Progenitor cell of endocrine pancreas (in vitro differentiated cells): ENCODE data around the gene CDK5. TPM values are rescaled to one million over a fixed set of nuclear protein-coding genes. Genes with fewer than 3 reads are reported as not detected.

ENCODE experiments used
- DNase-seq: peaks from one replicate; pipeline ENCODE4 v3.0.0; 2021; ENCODE audit warnings: low spot score; ENCODE audit not compliant: unreplicated experiment
- H3K27ac Mint-ChIP-seq: 2 replicates; pipeline ENCODE4 v1.8.0; 2021; ENCODE audit warnings: mild to moderate bottlenecking, moderate library complexity, mixed read lengths
- H3K27me3 Mint-ChIP-seq: 2 replicates; pipeline ENCODE4 v1.8.0; 2021; ENCODE audit warnings: mixed read lengths
- H3K36me3 Mint-ChIP-seq: 2 replicates; pipeline ENCODE4 v1.8.0; 2022; ENCODE audit warnings: mixed read lengths; ENCODE audit not compliant: insufficient read depth
- H3K4me1 Mint-ChIP-seq: 2 replicates; pipeline ENCODE4 v1.8.0; 2021; ENCODE audit warnings: low read depth, mixed read lengths
- H3K4me3 Mint-ChIP-seq: 2 replicates; pipeline ENCODE4 v1.8.0; 2021; ENCODE audit warnings: low read depth, mild to moderate bottlenecking, moderate library complexity, mixed read lengths
- H3K9me3 Mint-ChIP-seq: 2 replicates; pipeline ENCODE4 v1.8.0; 2021; ENCODE audit warnings: low read depth, mixed read lengths
- CTCF ChIP-seq: fragments of 200-600 bp; sonication (generic); IDR thresholded peaks from one replicate; pipeline ENCODE4 v1.5.0; 2021; ENCODE audit warnings: antibody characterized with exemption, mild to moderate bottlenecking; ENCODE audit not compliant: unreplicated experiment
- total RNA-seq: library from RNA; stranded (reverse); gene quantifications from 2 replicates; pipeline ENCODE4 v1.2.1, GENCODE V29; 2021

The CDK5 gene
- total RNA-seq, 1 donor from 2014 or later, result 24.9 TPM

GRCh38 chr7:151075662-151075971 is 17.9 kb upstream of the CDK5 start:
- TF ChIP-seq CTCF, result no peak
- Mint-ChIP-seq H3K4me3 (no peak overlapping the region), H3K27ac (no peak overlapping the region)

GRCh38 chr7:151074817-151075661 is 17.3 kb upstream of the CDK5 start:
- TF ChIP-seq CTCF, result no peak
- H3K4me3 Mint-ChIP-seq, result no peak overlapping the region
- H3K9me3 Mint-ChIP-seq, result no peaks in the 10 kb centered on the region
- no peak overlapping the region for H3K27ac Mint-ChIP-seq
- H3K27me3 Mint-ChIP-seq, result no peaks in the 10 kb centered on the region
- H3K4me1 Mint-ChIP-seq, result peaks cover 5% of the 10 kb centered on the region
- no peak for DNase-seq
- H3K36me3 Mint-ChIP-seq, result peaks cover 11% of the 10 kb centered on the region

More at GRCh38 chr7:151075662-151075971, 17.9 kb upstream of the CDK5 start:
- peaks cover 11% of the 10 kb centered on the region for H3K36me3 Mint-ChIP-seq
- H3K27me3 Mint-ChIP-seq, result no peaks in the 10 kb centered on the region
- DNase-seq, result no peak
- no peaks in the 10 kb centered on the region for H3K9me3 Mint-ChIP-seq
- peaks cover 5% of the 10 kb centered on the region for H3K4me1 Mint-ChIP-seq

GRCh38 chr7:151073990-151074389 is 16.3 kb upstream of the CDK5 start:
- no peak for TF ChIP-seq CTCF
- Mint-ChIP-seq H3K27ac (no peak overlapping the region), H3K27me3 (no peaks in the 10 kb centered on the region), H3K4me3 (no peak overlapping the region), H3K4me1 (peaks cover under 1% of the 10 kb centered on the region), H3K9me3 (no peaks in the 10 kb centered on the region), H3K36me3 (peaks cover 14% of the 10 kb centered on the region)
- no peak for DNase-seq

GRCh38 chr7:151071032-151071866 is 13.6 kb upstream of the CDK5 start:
- no peak for DNase-seq
- no peaks in the 10 kb centered on the region for H3K9me3 Mint-ChIP-seq
- H3K36me3 Mint-ChIP-seq, result peaks cover 18% of the 10 kb centered on the region
- H3K27me3 Mint-ChIP-seq, result no peaks in the 10 kb centered on the region
- H3K4me3 Mint-ChIP-seq, result no peak overlapping the region
- TF ChIP-seq CTCF, result no peak
- H3K27ac Mint-ChIP-seq, result no peak overlapping the region
- no peaks in the 10 kb centered on the region for H3K4me1 Mint-ChIP-seq

GRCh38 chr7:151070574-151070960 is 12.9 kb upstream of the CDK5 start:
- H3K36me3 Mint-ChIP-seq, result peaks cover 16% of the 10 kb centered on the region
- H3K27ac Mint-ChIP-seq, result no peak overlapping the region
- no peaks in the 10 kb centered on the region for H3K9me3 Mint-ChIP-seq
- H3K4me3 Mint-ChIP-seq, result no peak overlapping the region
- H3K4me1 Mint-ChIP-seq, result no peaks in the 10 kb centered on the region
- no peak for DNase-seq
- no peak for TF ChIP-seq CTCF
- no peaks in the 10 kb centered on the region for H3K27me3 Mint-ChIP-seq
